ENCODE results near the gene RPS3.
"Not testable (repeated sequence)": the region's sequence is repeated elsewhere in the genome, so short reads cannot be mapped to it uniquely, and the experiment has no call there.

RPS3 gene

GRCh38 chr11:75351791-75352587, 47.3 kb upstream of the RPS3 start:
- DNase-seq (ENCODE audit: low read depth) = no peak
- TF ChIP-seq, protein P1, sequence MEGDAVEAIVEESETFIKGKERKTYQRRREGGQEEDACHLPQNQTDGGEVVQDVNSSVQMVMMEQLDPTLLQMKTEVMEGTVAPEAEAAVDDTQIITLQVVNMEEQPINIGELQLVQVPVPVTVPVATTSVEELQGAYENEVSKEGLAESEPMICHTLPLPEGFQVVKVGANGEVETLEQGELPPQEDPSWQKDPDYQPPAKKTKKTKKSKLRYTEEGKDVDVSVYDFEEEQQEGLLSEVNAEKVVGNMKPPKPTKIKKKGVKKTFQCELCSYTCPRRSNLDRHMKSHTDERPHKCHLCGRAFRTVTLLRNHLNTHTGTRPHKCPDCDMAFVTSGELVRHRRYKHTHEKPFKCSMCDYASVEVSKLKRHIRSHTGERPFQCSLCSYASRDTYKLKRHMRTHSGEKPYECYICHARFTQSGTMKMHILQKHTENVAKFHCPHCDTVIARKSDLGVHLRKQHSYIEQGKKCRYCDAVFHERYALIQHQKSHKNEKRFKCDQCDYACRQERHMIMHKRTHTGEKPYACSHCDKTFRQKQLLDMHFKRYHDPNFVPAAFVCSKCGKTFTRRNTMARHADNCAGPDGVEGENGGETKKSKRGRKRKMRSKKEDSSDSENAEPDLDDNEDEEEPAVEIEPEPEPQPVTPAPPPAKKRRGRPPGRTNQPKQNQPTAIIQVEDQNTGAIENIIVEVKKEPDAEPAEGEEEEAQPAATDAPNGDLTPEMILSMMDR (IDR thresholded peaks at IDR 0.05; ENCODE audit: control insufficient read depth, insufficient read depth, low read depth, low read length, missing control alignments) = no peak
- H3K4me3 ChIP-seq (ENCODE audit: control insufficient read depth, low read depth, low read length) = peak overlapping the region; percentile 58

GRCh38 chr11:75352588-75353206, 46.6 kb upstream of the RPS3 start:
- no peak for DNase-seq (ENCODE audit: low read depth)
- TF ChIP-seq, protein P1 (IDR thresholded peaks at IDR 0.05; ENCODE audit: control insufficient read depth, insufficient read depth, low read depth, low read length, missing control alignments) = no peak
- peak overlapping the region; percentile 58; the same call in 1 of the 2 replicates for H3K4me3 ChIP-seq (ENCODE audit: control insufficient read depth, low read depth, low read length)

DNA sequence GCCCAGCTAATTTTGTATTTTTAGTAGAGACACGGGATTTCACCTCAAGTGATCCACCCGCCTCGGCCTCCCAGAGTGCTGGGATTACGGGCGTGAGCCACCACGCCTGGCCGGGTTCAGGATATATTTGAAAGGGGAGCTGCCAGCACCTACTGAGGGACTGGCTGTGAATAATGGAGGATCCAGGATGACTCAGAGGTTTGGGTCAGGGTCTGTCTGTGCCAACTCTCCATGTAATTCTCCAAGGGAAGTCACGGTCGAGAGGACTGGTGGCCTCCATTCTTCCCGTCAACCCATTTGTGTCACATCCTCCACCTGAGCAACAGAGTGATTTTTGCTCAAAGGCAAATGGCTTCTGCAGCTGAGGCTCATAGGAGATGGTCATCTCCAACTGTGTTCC, 44.3 kb upstream of the RPS3 start:
- no peak for DNase-seq (ENCODE audit: low read depth)
- H3K4me3 ChIP-seq (ENCODE audit: control insufficient read depth, low read depth, low read length) = no peak overlapping the region
- TF ChIP-seq, protein P1 (IDR thresholded peaks at IDR 0.05; ENCODE audit: control insufficient read depth, insufficient read depth, low read depth, low read length, missing control alignments) = no peak

DNA sequence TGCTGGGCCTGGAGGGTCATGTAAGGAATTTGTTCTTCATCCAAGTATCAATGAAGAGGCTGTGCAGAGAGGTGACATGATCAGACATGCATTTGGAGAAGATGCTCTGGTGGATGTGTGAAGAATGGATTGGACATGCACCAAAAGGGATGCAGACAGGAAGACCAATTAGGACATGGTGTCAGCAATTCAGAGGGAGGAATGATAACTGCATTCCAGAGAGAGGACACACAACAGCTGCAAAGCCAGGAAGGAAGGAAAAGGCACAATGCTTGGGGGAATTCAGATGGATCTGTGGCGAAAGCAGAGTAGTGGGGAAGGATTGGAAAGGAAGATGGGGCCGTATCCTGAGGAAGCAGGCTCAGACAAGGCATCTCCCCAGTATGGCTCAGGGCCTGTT, 42.7 kb upstream of the RPS3 start:
- DNase-seq (ENCODE audit: low read depth) = no peak
- no peak overlapping the region for H3K4me3 ChIP-seq (ENCODE audit: control insufficient read depth, low read depth, low read length)

GRCh38 chr11:75362285-75362684, 37.0 kb upstream of the RPS3 start:
- not testable (repeated sequence) for DNase-seq (ENCODE audit: low read depth); H3K4me3 ChIP-seq (ENCODE audit: control insufficient read depth, low read depth, low read length)

More for the DNA sequence above, 42.7 kb upstream of the RPS3 start:
- TF ChIP-seq, protein P1 (IDR thresholded peaks at IDR 0.05; ENCODE audit: control insufficient read depth, insufficient read depth, low read depth, low read length, missing control alignments) = no peak

DNA sequence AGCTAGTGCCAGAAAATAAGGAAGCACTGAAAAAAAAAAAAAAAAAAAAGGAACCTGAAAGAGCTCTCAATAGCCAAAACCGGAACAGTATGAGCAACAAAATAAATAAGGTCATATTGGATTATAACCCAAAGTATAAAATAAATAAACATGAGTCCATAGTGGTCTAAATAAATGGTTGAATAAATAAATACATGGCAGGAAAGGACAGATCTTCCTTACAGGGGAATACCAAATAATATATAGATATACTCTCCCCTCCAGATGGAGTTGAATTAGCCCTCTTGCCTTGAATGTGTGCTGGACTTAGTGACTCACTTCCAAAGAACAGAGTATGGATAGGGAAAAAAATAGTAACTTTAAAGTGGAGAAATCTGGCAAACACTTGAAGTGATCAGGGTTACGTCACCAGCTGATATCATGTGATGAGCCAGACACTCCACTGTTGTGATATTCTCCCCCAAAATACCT, 33.6 kb upstream of the RPS3 start:
- no peak overlapping the region for H3K4me3 ChIP-seq (ENCODE audit: control insufficient read depth, low read depth, low read length)
- no peak for DNase-seq (ENCODE audit: low read depth)
- TF ChIP-seq, protein P1 (IDR thresholded peaks at IDR 0.05; ENCODE audit: control insufficient read depth, insufficient read depth, low read depth, low read length, missing control alignments) = no peak

- H3K4me3 ChIP-seq (ENCODE audit: control insufficient read depth, low read depth, low read length); DNase-seq (ENCODE audit: low read depth): not testable (repeated sequence)
Measured at GRCh38 chr11:75366826-75367225, 32.5 kb upstream of the RPS3 start.
